Activated CD4-positive, alpha-beta T cell treated with anti-CD3 and anti-CD28 coated beads for 4 hours (primary cell): ENCODE measurements around the gene TMEM184A.

ENCODE experiments used
- DNase-seq, 2 donors: peaks; one replicate each; pipeline ENCODE4 v3.0.0-alpha.2; 2020

The TMEM184A gene

GRCh38 chr7:1550005-1550845, 5.8 kb downstream of the TMEM184A start:
- no peak for DNase-seq

GRCh38 chr7:1549357-1550004, 6.5 kb downstream of the TMEM184A start:
- DNase-seq, result no peak

- no peak for DNase-seq
Measured at GRCh38 chr7:1548944-1549343, 7.1 kb downstream of the TMEM184A start.

GRCh38 chr7:1548438-1548831, 7.6 kb downstream of the TMEM184A start:
- DNase-seq, result no peak

GRCh38 chr7:1547777-1548437, 8.1 kb downstream of the TMEM184A start:
- no peak for DNase-seq

- DNase-seq, result no peak
Measured at GRCh38 chr7:1546909-1547776, 8.9 kb downstream of the TMEM184A start.

GRCh38 chr7:1546274-1546908, 9.6 kb downstream of the TMEM184A start:
- no peak for DNase-seq

- no peak for DNase-seq
Measured at GRCh38 chr7:1545417-1546246, 10.4 kb downstream of the TMEM184A start.

GRCh38 chr7:1544896-1545416, 11.0 kb downstream of the TMEM184A start:
- DNase-seq, result no peak

GRCh38 chr7:1544178-1544895, 11.7 kb downstream of the TMEM184A start:
- DNase-seq, result no peak

GRCh38 chr7:1543826-1544177, 12.2 kb downstream of the TMEM184A start:
- DNase-seq, result no peak

GRCh38 chr7:1542841-1543747, 12.9 kb downstream of the TMEM184A start:
- no peak for DNase-seq

GRCh38 chr7:1542329-1542728, 13.7 kb downstream of the TMEM184A start:
- DNase-seq, result no peak

GRCh38 chr7:1541431-1542162, 14.4 kb downstream of the TMEM184A start:
- DNase-seq, result no peak

GRCh38 chr7:1540776-1541271, 15.2 kb downstream of the TMEM184A start:
- no peak for DNase-seq

GRCh38 chr7:1539882-1540775, 15.9 kb downstream of the TMEM184A start:
- DNase-seq, result no peak

GRCh38 chr7:1539181-1539881, 16.7 kb downstream of the TMEM184A start:
- no peak for DNase-seq
